Measurements from ENCODE around the gene SV2B. TPM values are rescaled to one million over a fixed set of nuclear protein-coding genes. Genes with fewer than 3 reads are reported as not detected.

Gene SV2B
- polyA plus RNA-seq, 2 of the 4 experiments (the other 2 are of a cell fraction): 0.05 TPM; not detected in 1

- DNase-seq (ENCODE audit: low read depth in 1 of 2, low spot score in 1 of 2) (no peak), FAIRE-seq (no peak), ATAC-seq (no peak)
- POLR2A ChIA-PET: no interaction called here
- no peak for TF ChIP-seq RARB (CRISPR knock-in tag; IDR thresholded peaks at IDR 0.05)
- TF ChIP-seq MAZ (IDR thresholded peaks at IDR 0.05; ENCODE audit: borderline replicate concordance, low read depth, low read length): no peak
- no peak for TF ChIP-seq HES2 (IDR thresholded peaks at IDR 0.05)
- no peak for TF ChIP-seq TFCP2L1 (CRISPR knock-in tag; IDR thresholded peaks at IDR 0.05)
- no peak for TF ChIP-seq CBX2 (IDR thresholded peaks at IDR 0.05; ENCODE audit: borderline replicate concordance, low read depth)
- TF ChIP-seq ZNF302 (CRISPR knock-in tag; IDR thresholded peaks at IDR 0.05): no peak
- TF ChIP-seq EHMT2 (IDR thresholded peaks at IDR 0.05; ENCODE audit: low read depth): no peak
- no peak for TF ChIP-seq REST (IDR thresholded peaks at IDR 0.05)
- TF ChIP-seq FOXS1 (CRISPR knock-in tag; IDR thresholded peaks at IDR 0.05): no peak
- no peak for TF ChIP-seq ZFP36 (IDR thresholded peaks at IDR 0.05; ENCODE audit: borderline replicate concordance, partially characterized antibody)
- no peak for TF ChIP-seq HDAC2 (IDR thresholded peaks at IDR 0.05)
- TF ChIP-seq HMGXB4 (CRISPR knock-in tag; IDR thresholded peaks at IDR 0.05; ENCODE audit: borderline replicate concordance): no peak
- TF ChIP-seq NR3C1 (IDR thresholded peaks at IDR 0.05): no peak
- CTCF ChIA-PET: interaction anchor here (1.4 to 3.2 kb wide), 3 partner anchors 10 to 278 kb away, joined by 5 to 18 read pairs (median 5); no protein-coding TSS in a partner anchor
- Histone ChIP-seq H3K27ac (no peak overlapping the region), H3K4me2 (no peak overlapping the region), H3K4me3 (no peak overlapping the region), H3K4me1 (no peaks in the 10 kb centered on the region), H3K9me3 (no peaks in the 10 kb centered on the region)
- WGBS (ENCODE audit: missing lambda C conversion rate): 4% methylated on average over 2 of the region's 2 CpGs
Observed at GRCh38 chr15:91234759-91235158, 134.7 kb downstream of the SV2B start.

- Histone ChIP-seq H3K27ac (no peak overlapping the region), H3K4me3 (no peak overlapping the region), H3K4me1 (no peaks in the 10 kb centered on the region), H3K4me2 (no peak overlapping the region), H3K9me3 (no peaks in the 10 kb centered on the region)
- WGBS (ENCODE audit: missing lambda C conversion rate): 2% methylated on average over 3 of the region's 3 CpGs
- ChIA-PET POLR2A (no interaction called here), CTCF (interaction anchor here (1.2 to 3.2 kb wide), 5 partner anchors 10 to 279 kb away, joined by 3 to 18 read pairs (median 5); no protein-coding TSS in a partner anchor)
- TF ChIP-seq MYC (IDR thresholded peaks at IDR 0.05; ENCODE audit: borderline replicate concordance, low read length) (no peak), CBX2 (IDR thresholded peaks at IDR 0.05; ENCODE audit: borderline replicate concordance, low read depth) (no peak), CHD2 (IDR thresholded peaks at IDR 0.05; ENCODE audit: low read length, partially characterized antibody) (no peak), CBX8 (IDR thresholded peaks at IDR 0.05) (no peak), EP300 (IDR thresholded peaks at IDR 0.05) (no peak), FOSL2 (IDR thresholded peaks at IDR 0.05) (no peak), FOSL2 (CRISPR knock-in tag; IDR thresholded peaks at IDR 0.05) (no peak), RAD21 (conservative IDR thresholded peaks at IDR 0.05 in 1 of 2, IDR thresholded peaks at IDR 0.05 in 1 of 2) (no peak), NPAS2 (CRISPR knock-in tag; IDR thresholded peaks at IDR 0.05; ENCODE audit: borderline replicate concordance) (no peak), KDM5A (IDR thresholded peaks at IDR 0.05) (no peak)
- FAIRE-seq (no peak), DNase-seq (ENCODE audit: low read depth in 1 of 2, low spot score in 1 of 2) (no peak), ATAC-seq (no peak)
Observed at GRCh38 chr15:91235376-91235775, 135.3 kb downstream of the SV2B start.
